LNCaP clone FGC (cell line): ENCODE data around the gene MEIOSIN.
A peak's percentile ranks its signal among the peaks of the same experiment; 100 is the strongest.

Experiments
- DNase-seq: peaks from one replicate; pipeline ENCODE4 v3.0.0-alpha.2; 2011; ENCODE audit warnings: low read depth
- H3K4me3 ChIP-seq: 2 replicates; pipeline ENCODE4 v1.5.1; 2011; ENCODE audit warnings: mild to moderate bottlenecking, low read depth, low read length, control low read depth
- TF ChIP-seq, protein P1 (sequence below): IDR thresholded peaks from 2 replicates; pipeline ENCODE4 v1.5.1; 2012; ENCODE audit warnings: mild to moderate bottlenecking; ENCODE audit not compliant: control insufficient read depth, insufficient read depth; ENCODE audit errors: extremely low read depth

Gene MEIOSIN

DNA sequence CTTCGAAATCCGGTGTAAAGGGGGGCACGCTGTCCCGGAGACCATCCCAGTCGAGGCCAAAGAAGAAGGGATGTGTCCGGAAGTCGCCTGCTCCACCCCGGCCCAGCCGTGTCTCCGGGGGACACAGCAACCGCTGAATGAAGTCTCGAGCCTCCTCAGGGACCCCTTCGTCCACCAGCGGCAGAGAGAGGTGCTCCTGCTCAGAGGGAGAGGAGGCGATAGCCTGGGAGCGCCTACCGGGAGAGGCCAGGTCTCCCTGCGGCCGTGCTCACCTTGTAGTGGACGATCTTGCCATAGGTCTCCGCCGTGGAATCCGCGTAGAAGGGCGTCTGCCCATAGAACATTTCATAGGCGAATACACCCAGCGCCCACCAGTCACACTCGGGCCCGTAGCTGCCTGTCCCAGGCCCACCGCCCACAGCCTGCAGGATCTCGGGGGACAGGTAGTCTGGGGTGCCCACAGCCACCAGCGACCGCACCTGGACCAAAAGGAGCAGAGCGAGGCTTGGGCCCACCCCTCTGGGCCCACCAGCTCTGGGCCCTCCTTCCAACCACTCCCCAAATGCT is 44.2 kb downstream of the MEIOSIN start:
- TF ChIP-seq, protein P1, sequence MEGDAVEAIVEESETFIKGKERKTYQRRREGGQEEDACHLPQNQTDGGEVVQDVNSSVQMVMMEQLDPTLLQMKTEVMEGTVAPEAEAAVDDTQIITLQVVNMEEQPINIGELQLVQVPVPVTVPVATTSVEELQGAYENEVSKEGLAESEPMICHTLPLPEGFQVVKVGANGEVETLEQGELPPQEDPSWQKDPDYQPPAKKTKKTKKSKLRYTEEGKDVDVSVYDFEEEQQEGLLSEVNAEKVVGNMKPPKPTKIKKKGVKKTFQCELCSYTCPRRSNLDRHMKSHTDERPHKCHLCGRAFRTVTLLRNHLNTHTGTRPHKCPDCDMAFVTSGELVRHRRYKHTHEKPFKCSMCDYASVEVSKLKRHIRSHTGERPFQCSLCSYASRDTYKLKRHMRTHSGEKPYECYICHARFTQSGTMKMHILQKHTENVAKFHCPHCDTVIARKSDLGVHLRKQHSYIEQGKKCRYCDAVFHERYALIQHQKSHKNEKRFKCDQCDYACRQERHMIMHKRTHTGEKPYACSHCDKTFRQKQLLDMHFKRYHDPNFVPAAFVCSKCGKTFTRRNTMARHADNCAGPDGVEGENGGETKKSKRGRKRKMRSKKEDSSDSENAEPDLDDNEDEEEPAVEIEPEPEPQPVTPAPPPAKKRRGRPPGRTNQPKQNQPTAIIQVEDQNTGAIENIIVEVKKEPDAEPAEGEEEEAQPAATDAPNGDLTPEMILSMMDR, result no peak
- no peak overlapping the region for H3K4me3 ChIP-seq
- DNase-seq, result no peak

GRCh38 chr19:45778010-45778661 is 44.9 kb downstream of the MEIOSIN start:
- TF ChIP-seq, protein P1, result no peak
- DNase-seq, result no peak

GRCh38 chr19:45779231-45780145 is 46.2 kb downstream of the MEIOSIN start:
- TF ChIP-seq, protein P1, result peak; percentile 62
- DNase-seq, result peak; percentile 39
- H3K4me3 ChIP-seq, result peak overlapping the region; percentile 26

More at GRCh38 chr19:45778010-45778661, 44.9 kb downstream of the MEIOSIN start:
- no peak overlapping the region for H3K4me3 ChIP-seq

DNA sequence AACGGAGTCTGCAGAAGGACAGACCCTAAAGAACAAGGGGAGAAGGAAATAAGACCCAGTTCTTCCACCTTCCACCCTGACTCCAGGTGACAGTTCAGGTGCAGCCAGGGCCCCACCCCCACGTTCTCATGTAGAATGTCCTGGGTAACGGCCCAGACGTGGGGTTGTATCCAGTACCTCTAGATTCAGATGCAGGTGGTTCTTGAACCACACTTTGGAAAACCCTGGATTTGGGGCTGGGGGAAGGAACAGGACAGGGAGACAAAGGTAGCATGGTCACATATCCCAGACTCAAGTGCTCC is 46.9 kb downstream of the MEIOSIN start:
- no peak overlapping the region for H3K4me3 ChIP-seq
- no peak for DNase-seq

GRCh38 chr19:45780448-45781213 is 47.4 kb downstream of the MEIOSIN start:
- DNase-seq, result no peak
- TF ChIP-seq, protein P1, result no peak
- H3K4me3 ChIP-seq, result no peak overlapping the region

More for the DNA sequence above, 46.9 kb downstream of the MEIOSIN start:
- TF ChIP-seq, protein P1, result no peak
